ENCODE measurements around the gene ANKRD31.
A peak's percentile ranks its signal among the peaks of the same experiment; 100 is the strongest.
"Not testable (repeated sequence)": the region's sequence is repeated elsewhere in the genome, so short reads cannot be mapped to it uniquely, and the experiment has no call there.

Gene ANKRD31

DNA sequence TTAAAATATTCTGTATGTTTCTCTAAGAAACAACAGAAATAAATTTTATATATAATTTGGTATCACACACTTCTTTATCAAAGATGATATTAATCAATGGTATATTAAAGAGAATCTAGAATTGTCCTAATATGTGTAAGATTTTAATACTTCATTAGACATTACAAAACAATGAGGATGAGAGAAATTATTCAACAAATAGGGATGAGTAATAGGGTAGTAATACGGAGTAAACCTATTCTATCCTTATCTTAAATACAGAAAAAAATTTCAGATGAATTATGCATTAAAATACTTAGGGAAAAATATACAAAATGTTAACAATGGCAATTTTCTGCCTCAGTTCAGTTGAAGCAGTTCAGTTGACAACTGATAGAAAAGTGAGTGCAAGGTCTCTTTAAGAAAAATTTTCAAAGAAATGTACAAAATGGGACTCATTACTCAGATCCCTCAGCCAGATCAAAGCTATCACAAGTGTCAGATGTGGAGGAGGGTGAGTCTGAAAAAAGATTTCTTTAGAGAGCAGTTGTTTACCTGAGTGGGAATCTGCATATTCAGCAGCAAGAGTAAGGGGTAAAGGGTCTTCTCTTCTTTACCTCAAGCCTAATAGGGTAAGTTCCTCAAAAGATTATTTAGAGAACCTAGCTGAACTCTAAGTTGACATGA is 127.6 kb downstream of the ANKRD31 start:
- peaks cover 0 to 15% of the 10 kb centered on the region in 2 donors for H3K27me3 Mint-ChIP-seq
- H3K36me3 Mint-ChIP-seq (ENCODE audit: insufficient read depth) = peaks cover 3% of the 10 kb centered on the region
- no peak overlapping the region for H3K27ac Mint-ChIP-seq
- ATAC-seq (replicated peaks) = no peak
- no peaks in the 10 kb centered on the region for H3K4me1 Mint-ChIP-seq (ENCODE audit: low read depth in 2 of 2)
- no peak for DNase-seq
- no peaks in the 10 kb centered on the region for H3K9me3 Mint-ChIP-seq
- no peak overlapping the region for H3K4me3 Mint-ChIP-seq

DNA sequence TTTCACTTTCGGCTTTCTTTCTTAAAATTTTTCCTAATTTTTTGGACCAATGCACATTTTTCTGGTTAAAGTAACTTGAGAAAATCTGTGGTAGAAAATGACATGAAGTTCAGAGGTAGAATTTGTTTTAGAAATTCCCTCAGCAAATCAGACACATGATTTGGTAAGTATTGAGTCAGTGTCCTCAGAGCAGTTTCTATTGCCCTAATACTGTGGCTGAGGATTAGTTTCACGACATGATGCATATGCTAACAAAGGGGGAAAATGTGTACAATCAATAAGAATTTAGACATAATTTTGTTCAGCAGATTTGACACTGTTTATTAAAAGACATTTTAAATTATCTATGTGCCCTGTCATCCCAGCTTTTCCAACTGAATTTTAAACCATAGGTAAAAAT is 128.2 kb downstream of the ANKRD31 start:
- no peak for DNase-seq
- H3K4me3 Mint-ChIP-seq = no peak overlapping the region
- no peaks in the 10 kb centered on the region for H3K9me3 Mint-ChIP-seq
- H3K27ac Mint-ChIP-seq = no peak overlapping the region
- ATAC-seq (replicated peaks) = no peak
- H3K4me1 Mint-ChIP-seq (ENCODE audit: low read depth in 2 of 2) = no peaks in the 10 kb centered on the region
- H3K36me3 Mint-ChIP-seq (ENCODE audit: insufficient read depth) = peaks cover 3% of the 10 kb centered on the region
- H3K27me3 Mint-ChIP-seq = peaks cover 0 to 18% of the 10 kb centered on the region in 2 donors

DNA sequence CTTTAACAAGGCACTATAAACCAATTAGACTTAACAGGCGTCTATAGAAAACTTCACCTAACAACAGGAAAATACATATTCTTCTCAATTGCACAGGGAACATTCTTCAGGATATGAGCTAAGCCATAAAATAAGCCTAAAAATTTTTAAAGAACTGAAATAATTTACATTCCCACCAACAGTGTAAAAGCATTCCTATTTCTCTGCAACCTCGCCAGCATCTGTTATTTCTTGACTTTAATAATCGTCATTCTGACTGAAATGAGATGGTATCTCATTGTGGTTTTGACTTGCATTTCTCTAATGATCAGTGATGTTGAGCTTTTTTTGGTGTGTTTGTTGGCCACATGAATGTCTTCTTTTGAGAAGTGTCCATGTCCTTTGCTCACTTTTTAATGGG is 140.7 kb downstream of the ANKRD31 start:
- H3K27ac Mint-ChIP-seq = not testable (repeated sequence)

DNA sequence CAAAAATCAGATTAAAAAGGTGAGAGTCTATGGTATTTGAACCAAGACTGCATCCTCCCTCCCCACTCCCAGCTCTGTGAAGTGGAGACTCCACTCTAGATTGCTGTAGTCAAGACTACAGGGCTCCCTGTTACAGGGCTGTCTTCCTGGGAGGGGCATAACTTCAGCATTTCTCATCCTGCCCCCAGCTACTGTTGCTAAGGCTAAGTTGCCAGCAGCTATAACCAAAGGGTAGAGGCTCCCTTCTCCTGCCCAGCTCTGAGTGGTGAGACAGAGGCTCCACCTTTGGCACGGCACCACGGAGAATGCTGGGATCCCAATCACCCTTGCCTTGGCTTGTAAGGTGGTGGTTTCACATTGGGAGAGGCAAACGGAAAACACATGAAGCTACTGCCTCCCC is 145.1 kb downstream of the ANKRD31 start:
- no peak for DNase-seq
- H3K36me3 Mint-ChIP-seq (ENCODE audit: insufficient read depth) = no peaks in the 10 kb centered on the region
- H3K27ac Mint-ChIP-seq = no peak overlapping the region
- no peaks in the 10 kb centered on the region for H3K9me3 Mint-ChIP-seq
- no peak overlapping the region for H3K4me3 Mint-ChIP-seq
- no peaks in the 10 kb centered on the region for H3K27me3 Mint-ChIP-seq
- no peak for ATAC-seq (replicated peaks)
- H3K4me1 Mint-ChIP-seq (ENCODE audit: low read depth in 2 of 2) = peaks cover 0 to 3% of the 10 kb centered on the region in 2 donors

More for the DNA sequence above, 140.7 kb downstream of the ANKRD31 start:
- not testable (repeated sequence) for ATAC-seq (replicated peaks); H3K9me3 Mint-ChIP-seq; H3K36me3 Mint-ChIP-seq (ENCODE audit: insufficient read depth); DNase-seq; H3K4me3 Mint-ChIP-seq; H3K4me1 Mint-ChIP-seq (ENCODE audit: low read depth in 2 of 2); H3K27me3 Mint-ChIP-seq

DNA sequence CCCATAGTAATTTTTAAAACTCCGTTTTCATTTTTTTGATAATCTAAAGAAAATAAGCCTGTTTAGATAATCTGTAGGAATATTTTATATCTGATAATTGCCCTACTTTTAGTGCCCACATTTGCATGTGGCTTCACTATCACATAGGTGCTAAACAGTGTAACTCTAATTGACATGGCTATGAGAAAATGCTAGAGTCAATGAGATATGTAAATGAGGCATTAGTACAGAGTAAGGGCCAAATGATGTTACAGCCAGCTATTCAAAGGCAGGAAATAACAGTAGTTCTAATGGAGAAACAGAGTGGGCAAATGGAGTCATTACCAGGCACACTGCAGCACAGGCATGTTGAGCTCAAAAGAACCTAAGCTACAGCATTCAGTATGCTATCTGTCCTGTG is 147.0 kb downstream of the ANKRD31 start:
- Mint-ChIP-seq H3K36me3 (ENCODE audit: insufficient read depth) (no peaks in the 10 kb centered on the region), H3K27me3 (no peaks in the 10 kb centered on the region), H3K27ac (no peak overlapping the region), H3K4me1 (ENCODE audit: low read depth in 2 of 2) (peaks cover 0 to 1% of the 10 kb centered on the region in 2 donors), H3K9me3 (no peaks in the 10 kb centered on the region), H3K4me3 (no peak overlapping the region)
- DNase-seq (no peak), ATAC-seq (replicated peaks) (no peak)

DNA sequence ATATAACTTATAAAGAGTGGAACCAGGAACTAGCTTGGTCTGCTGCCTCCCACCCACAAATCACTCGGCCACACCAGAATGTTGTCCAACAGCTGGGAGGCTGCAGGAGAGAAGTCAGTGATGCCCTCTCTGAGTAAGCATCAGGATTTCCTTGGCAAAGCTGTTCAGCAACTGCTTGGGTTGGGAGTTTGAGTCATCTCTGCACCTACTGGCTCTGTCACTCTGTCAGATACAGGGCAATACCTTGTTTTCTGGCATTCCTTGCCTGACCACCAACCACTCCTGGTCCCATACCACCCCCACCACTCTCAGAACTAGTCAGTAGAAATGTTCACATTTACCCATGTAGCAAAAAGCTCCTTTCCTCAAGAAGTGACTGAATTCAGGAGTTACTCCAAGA is 147.5 kb downstream of the ANKRD31 start:
- H3K4me3 Mint-ChIP-seq = no peak overlapping the region
- H3K36me3 Mint-ChIP-seq (ENCODE audit: insufficient read depth) = no peaks in the 10 kb centered on the region
- H3K27ac Mint-ChIP-seq = no peak overlapping the region
- H3K4me1 Mint-ChIP-seq (ENCODE audit: low read depth in 2 of 2) = peaks cover 0 to 1% of the 10 kb centered on the region in 2 donors
- ATAC-seq (replicated peaks) (no peak), DNase-seq (no peak)
- H3K9me3 Mint-ChIP-seq = no peaks in the 10 kb centered on the region
- H3K27me3 Mint-ChIP-seq = no peaks in the 10 kb centered on the region

DNA sequence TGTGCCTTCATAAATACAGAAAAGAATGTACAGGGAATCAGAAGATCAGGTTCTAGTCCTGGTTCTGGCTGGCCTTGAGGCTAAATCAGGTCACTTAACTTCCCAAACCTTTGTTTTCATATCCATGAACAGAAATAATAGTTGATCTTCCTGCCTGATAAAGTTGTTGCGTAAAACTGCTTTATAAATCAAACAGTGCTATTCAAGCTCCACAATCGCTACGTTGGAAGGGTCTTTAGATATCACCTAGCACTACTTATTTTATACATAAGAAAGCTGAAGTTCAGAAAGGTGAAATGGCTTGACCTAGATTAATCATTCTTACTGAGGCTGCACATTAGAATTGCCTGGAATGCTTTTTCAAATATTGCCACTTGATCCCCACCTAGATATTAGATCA is 148.0 kb downstream of the ANKRD31 start:
- ATAC-seq (replicated peaks) (no peak), DNase-seq (no peak)
- Mint-ChIP-seq H3K36me3 (ENCODE audit: insufficient read depth) (no peaks in the 10 kb centered on the region), H3K4me1 (ENCODE audit: low read depth in 2 of 2) (peaks cover 0 to 1% of the 10 kb centered on the region in 2 donors), H3K4me3 (no peak overlapping the region), H3K27ac (no peak overlapping the region), H3K9me3 (no peaks in the 10 kb centered on the region), H3K27me3 (no peaks in the 10 kb centered on the region)

DNA sequence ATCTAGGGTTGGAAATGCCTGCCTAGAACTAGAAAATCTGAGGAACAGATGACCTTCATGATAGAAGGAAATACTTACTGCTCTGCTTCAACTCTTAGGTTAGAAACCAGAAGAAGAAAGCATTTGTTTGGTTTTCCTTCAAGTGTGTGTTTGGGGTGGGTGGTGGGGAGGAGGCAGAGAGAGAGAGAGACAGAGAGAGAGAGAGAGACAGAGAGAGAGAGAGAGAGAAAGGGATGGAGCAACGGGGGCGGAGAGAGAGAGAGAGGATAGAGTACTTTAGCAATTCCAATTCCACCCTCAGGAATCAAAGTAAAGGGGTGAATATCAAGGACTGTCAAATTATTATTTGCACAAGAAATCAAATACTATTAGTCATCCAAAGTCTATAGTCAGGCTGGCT is 155.2 kb downstream of the ANKRD31 start:
- no peaks in the 10 kb centered on the region for H3K4me1 Mint-ChIP-seq (ENCODE audit: low read depth in 2 of 2)
- no peak overlapping the region for H3K4me3 Mint-ChIP-seq
- H3K36me3 Mint-ChIP-seq (ENCODE audit: insufficient read depth) = no peaks in the 10 kb centered on the region
- DNase-seq (no peak), ATAC-seq (replicated peaks) (no peak)
- no peak overlapping the region for H3K27ac Mint-ChIP-seq
- H3K27me3 Mint-ChIP-seq = no peaks in the 10 kb centered on the region
- H3K9me3 Mint-ChIP-seq = no peaks in the 10 kb centered on the region

DNA sequence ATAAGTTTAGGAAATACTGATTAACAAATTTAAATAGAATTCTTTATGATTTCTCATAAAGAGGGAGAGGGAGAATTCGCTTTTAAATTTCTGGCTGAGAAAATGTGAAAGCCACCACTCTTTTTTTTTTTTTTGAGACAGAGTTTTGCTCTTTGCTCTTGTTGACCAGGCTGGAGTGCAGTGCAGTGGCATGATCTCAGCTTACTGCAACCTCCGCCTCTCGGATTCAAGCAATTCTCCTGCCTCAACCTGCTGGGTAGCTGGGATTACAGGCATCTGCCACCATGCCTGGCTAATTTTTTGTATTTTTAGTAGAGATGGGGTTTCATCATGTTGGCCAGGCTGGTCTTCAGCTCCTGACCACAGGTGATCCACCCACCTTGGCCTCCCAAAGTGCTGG is 157.3 kb downstream of the ANKRD31 start:
- not testable (repeated sequence) for DNase-seq; H3K36me3 Mint-ChIP-seq (ENCODE audit: insufficient read depth); H3K27ac Mint-ChIP-seq; H3K9me3 Mint-ChIP-seq; ATAC-seq (replicated peaks); H3K27me3 Mint-ChIP-seq; H3K4me1 Mint-ChIP-seq (ENCODE audit: low read depth in 2 of 2); H3K4me3 Mint-ChIP-seq

DNA sequence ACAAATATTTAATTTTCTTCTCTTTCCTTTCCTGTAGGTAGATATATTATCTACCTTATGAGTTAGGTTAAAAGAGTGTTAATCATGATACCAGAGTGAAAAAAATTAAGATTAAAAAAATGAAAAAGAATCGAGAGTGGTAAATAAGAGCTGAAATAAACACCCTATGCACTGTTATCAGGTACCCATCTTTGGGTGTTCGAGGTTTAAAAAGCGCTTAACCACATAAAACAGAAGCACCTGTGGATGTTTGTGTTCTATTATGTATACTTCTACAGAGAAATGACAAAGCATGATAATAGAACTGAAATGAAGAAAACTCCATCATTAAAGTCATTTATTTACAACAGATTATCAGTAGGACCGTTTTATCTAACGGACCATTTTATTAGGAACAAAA is 158.7 kb downstream of the ANKRD31 start:
- no peaks in the 10 kb centered on the region for H3K9me3 Mint-ChIP-seq
- no peak overlapping the region for H3K27ac Mint-ChIP-seq
- H3K4me1 Mint-ChIP-seq (ENCODE audit: low read depth in 2 of 2) = no peaks in the 10 kb centered on the region
- DNase-seq = no peak
- no peaks in the 10 kb centered on the region for H3K36me3 Mint-ChIP-seq (ENCODE audit: insufficient read depth)
- ATAC-seq (replicated peaks) = peak; percentile 70
- H3K27me3 Mint-ChIP-seq = no peaks in the 10 kb centered on the region
- no peak overlapping the region for H3K4me3 Mint-ChIP-seq

DNA sequence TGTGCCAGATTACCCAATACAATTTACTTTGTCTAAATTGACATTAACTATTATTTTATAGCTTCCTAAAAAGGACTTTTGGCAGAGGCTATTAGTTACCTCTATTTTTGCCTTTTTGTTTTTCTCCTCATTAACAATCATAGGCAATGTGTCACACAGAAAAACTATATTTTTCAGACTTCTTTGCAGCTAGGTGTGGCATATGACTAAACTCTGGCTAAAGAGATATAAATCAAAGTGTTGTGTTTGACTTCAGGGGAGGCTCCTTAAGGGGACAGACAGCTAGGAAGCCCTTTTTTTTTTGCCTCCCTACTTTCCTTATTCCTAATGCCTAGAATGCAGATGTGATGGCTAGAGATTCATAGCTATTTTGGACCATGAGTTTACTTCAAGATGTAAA is 164.6 kb downstream of the ANKRD31 start:
- ATAC-seq (replicated peaks) = no peak
- no peaks in the 10 kb centered on the region for H3K4me1 Mint-ChIP-seq (ENCODE audit: low read depth in 2 of 2)
- no peak overlapping the region for H3K27ac Mint-ChIP-seq
- DNase-seq = no peak
- H3K9me3 Mint-ChIP-seq = no peaks in the 10 kb centered on the region
- no peaks in the 10 kb centered on the region for H3K36me3 Mint-ChIP-seq (ENCODE audit: insufficient read depth)
- H3K4me3 Mint-ChIP-seq = no peak overlapping the region
- peaks cover 0 to 9% of the 10 kb centered on the region in 2 donors for H3K27me3 Mint-ChIP-seq

DNA sequence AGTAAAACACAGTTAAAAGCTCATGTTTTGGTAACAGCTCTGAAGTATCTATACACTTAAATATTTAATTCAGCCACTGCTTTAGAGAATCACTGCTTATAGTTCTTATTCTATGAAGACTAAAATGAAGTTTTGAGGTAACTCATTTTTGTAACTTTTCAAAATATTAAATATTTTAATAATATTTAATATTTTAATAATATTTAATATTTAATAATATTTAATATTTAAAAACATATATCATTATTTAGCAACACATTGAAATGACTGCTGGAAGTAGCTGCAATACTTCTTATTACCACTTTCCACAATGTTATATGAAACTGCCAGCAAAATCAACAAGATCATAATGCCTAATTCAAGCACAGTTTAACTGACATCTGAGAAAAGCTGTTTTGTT is 165.6 kb downstream of the ANKRD31 start:
- ATAC-seq (replicated peaks) (no peak), DNase-seq (no peak)
- no peaks in the 10 kb centered on the region for H3K9me3 Mint-ChIP-seq
- no peak overlapping the region for H3K4me3 Mint-ChIP-seq
- H3K27ac Mint-ChIP-seq = no peak overlapping the region
- peaks cover 0 to 9% of the 10 kb centered on the region in 2 donors for H3K27me3 Mint-ChIP-seq
- H3K4me1 Mint-ChIP-seq (ENCODE audit: low read depth in 2 of 2) = no peaks in the 10 kb centered on the region
- no peaks in the 10 kb centered on the region for H3K36me3 Mint-ChIP-seq (ENCODE audit: insufficient read depth)

DNA sequence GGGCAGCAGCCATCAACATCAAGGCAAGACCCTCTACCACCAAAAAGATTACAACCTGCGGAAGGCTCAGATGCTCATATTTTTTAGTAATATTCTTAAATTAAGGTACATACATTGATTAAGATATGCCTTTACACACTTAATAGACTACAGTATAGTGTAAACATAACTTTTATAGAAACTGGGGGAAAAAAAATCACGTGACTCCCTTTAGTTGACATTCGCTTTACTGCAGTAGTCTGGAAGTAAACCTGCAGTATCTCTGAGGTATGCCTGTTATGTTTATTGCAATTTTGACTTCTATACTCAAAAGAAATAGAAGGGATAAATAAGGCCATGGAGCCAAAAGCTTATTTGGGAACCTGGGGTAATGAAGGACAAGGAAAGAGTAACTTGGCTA is 169.2 kb downstream of the ANKRD31 start:
- ATAC-seq (replicated peaks) (no peak), DNase-seq (no peak)
- no peaks in the 10 kb centered on the region for H3K36me3 Mint-ChIP-seq (ENCODE audit: insufficient read depth)
- no peak overlapping the region for H3K4me3 Mint-ChIP-seq
- peaks cover 0 to under 1% of the 10 kb centered on the region in 2 donors for H3K4me1 Mint-ChIP-seq (ENCODE audit: low read depth in 2 of 2)
- no peaks in the 10 kb centered on the region for H3K9me3 Mint-ChIP-seq
- peaks cover 0 to 7% of the 10 kb centered on the region in 2 donors for H3K27me3 Mint-ChIP-seq
- H3K27ac Mint-ChIP-seq = no peak overlapping the region

DNA sequence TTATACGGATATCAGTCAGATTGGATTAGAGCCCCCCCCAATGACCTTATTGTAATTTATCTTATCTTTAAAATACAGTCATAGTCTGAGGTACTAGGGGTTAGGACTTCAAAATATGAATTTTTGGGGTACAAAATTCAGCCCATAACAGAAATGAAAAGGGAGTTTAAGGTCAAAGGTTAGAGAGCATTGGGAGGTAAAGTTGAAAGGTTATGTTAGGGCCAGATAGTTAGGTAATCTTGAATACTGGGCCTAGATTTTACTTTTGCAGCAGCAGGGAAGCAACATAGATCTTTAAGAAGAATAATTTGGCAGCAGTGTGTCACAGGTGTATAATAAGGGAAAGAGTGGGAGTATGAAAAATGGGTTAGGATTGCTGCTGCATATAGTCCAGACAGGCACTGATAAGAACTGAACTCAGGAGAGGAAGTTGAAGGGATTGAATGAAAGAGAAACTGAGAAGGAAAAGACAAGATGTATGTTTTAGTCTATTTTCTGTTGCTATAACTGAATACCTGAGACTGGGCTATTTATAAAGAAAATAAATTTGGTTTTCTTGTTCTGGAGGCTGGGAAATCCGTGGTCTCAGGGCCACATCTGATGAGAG is 173.7 kb downstream of the ANKRD31 start:
- H3K4me1 Mint-ChIP-seq (ENCODE audit: low read depth in 2 of 2) = peaks cover 0 to 1% of the 10 kb centered on the region in 2 donors
- no peak overlapping the region for H3K27ac Mint-ChIP-seq
- H3K4me3 Mint-ChIP-seq = no peak overlapping the region
- H3K27me3 Mint-ChIP-seq = no peaks in the 10 kb centered on the region
- peaks cover 2% of the 10 kb centered on the region for H3K36me3 Mint-ChIP-seq (ENCODE audit: insufficient read depth)
- ATAC-seq (replicated peaks) (no peak), DNase-seq (no peak)
- H3K9me3 Mint-ChIP-seq = no peaks in the 10 kb centered on the region
